Nephron progenitor cell (in vitro differentiated cells): Measurements from ENCODE around the gene FLT1.

Experiments used
- DNase-seq: peaks from one replicate; pipeline ENCODE4 v3.0.0; 2021
- H3K27ac Mint-ChIP-seq: 2 replicates; pipeline ENCODE4 v1.8.0; 2021; ENCODE audit warnings: mild to moderate bottlenecking, moderate library complexity, mixed read lengths
- H3K27me3 Mint-ChIP-seq: 2 replicates; pipeline ENCODE4 v1.8.0; 2021; ENCODE audit warnings: mild to moderate bottlenecking, low read depth, mixed read lengths; ENCODE audit not compliant: poor library complexity
- H3K36me3 Mint-ChIP-seq: 2 replicates; pipeline ENCODE4 v1.8.0; 2021; ENCODE audit warnings: low read depth, mixed read lengths
- H3K4me1 Mint-ChIP-seq: 2 replicates; pipeline ENCODE4 v1.8.0; 2021; ENCODE audit warnings: mixed read lengths
- H3K4me3 Mint-ChIP-seq: 2 replicates; pipeline ENCODE4 v1.8.0; 2021; ENCODE audit warnings: mild to moderate bottlenecking, moderate library complexity, mixed read lengths
- H3K9me3 Mint-ChIP-seq: 2 replicates; pipeline ENCODE4 v1.8.0; 2021; ENCODE audit warnings: mild to moderate bottlenecking, moderate library complexity, mixed read lengths
- TF ChIP-seq, protein P1 (sequence below): fragments of 200-600 bp; sonication (generic); IDR thresholded peaks from 2 replicates; pipeline ENCODE4 v1.5.0; 2021; ENCODE audit warnings: antibody characterized with exemption

Gene FLT1

DNA sequence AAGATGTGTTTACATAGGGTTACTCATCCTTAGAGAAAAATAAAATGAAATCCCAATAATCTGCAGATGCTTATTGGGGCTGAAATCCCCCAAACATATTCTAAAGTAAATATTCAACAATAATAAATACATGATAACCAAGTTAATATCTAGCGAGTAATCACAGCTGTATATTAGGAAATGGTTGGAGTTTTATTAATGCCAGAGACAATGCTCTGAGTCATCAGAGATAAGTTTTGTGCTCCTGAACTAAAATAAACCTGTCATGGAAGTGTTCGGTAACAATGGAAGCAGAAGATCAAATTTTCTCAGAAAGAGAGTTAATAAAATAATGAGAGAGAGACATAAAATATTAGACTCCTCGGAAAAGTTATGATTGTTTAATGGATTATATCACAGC lies 31.4 kb downstream of the FLT1 start:
- H3K27me3 Mint-ChIP-seq: peaks cover 3% of the 10 kb centered on the region
- no peaks in the 10 kb centered on the region for H3K9me3 Mint-ChIP-seq
- peaks cover 21% of the 10 kb centered on the region for H3K4me1 Mint-ChIP-seq
- DNase-seq: no peak
- no peak overlapping the region for H3K27ac Mint-ChIP-seq
- H3K36me3 Mint-ChIP-seq: peaks cover 6% of the 10 kb centered on the region
- H3K4me3 Mint-ChIP-seq: no peak overlapping the region
- TF ChIP-seq, protein P1, sequence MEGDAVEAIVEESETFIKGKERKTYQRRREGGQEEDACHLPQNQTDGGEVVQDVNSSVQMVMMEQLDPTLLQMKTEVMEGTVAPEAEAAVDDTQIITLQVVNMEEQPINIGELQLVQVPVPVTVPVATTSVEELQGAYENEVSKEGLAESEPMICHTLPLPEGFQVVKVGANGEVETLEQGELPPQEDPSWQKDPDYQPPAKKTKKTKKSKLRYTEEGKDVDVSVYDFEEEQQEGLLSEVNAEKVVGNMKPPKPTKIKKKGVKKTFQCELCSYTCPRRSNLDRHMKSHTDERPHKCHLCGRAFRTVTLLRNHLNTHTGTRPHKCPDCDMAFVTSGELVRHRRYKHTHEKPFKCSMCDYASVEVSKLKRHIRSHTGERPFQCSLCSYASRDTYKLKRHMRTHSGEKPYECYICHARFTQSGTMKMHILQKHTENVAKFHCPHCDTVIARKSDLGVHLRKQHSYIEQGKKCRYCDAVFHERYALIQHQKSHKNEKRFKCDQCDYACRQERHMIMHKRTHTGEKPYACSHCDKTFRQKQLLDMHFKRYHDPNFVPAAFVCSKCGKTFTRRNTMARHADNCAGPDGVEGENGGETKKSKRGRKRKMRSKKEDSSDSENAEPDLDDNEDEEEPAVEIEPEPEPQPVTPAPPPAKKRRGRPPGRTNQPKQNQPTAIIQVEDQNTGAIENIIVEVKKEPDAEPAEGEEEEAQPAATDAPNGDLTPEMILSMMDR: no peak

DNA sequence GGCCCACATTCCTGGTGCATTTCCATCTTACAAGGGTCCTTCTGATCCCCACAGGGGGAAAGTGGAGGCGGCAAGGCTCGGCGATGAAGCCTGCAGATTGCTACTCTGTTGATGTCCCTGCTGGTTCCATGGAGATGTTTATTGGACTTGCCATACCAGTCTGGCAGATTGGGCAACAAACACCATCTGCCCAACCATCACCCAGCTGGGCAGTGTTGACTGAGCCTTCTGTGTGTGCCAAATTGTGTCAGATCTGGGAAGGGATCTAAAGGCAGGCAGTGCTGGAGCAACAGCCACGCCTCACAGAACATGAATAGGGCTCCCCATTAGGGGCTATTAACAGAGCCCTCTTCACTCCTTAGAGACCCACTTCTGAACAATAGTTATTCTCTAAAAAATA lies 35.0 kb downstream of the FLT1 start:
- TF ChIP-seq, protein P1: no peak
- Mint-ChIP-seq H3K36me3 (peaks cover 6% of the 10 kb centered on the region), H3K4me1 (peaks cover 6% of the 10 kb centered on the region), H3K27ac (no peak overlapping the region), H3K9me3 (no peaks in the 10 kb centered on the region), H3K27me3 (peaks cover 3% of the 10 kb centered on the region), H3K4me3 (no peak overlapping the region)
- DNase-seq: no peak

DNA sequence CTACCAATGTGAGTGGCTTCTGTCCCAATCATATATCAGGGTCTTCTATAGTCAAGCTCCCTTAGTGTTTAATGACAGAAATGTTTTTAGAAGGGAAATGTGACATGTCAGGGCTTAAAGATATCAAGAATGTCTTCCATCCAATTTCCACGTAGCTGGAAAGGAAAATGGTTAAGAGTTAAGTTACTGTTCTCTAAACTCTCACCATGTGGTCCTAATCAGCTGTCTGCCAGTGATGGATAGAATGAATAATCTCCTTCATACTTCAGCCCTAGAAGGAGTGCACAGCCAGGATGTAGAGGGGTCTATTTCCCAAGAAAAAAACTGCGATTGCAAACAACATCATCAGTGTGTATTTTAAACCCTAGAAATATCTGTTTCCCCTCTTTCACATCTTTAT lies 36.3 kb downstream of the FLT1 start:
- peaks cover 6% of the 10 kb centered on the region for H3K27me3 Mint-ChIP-seq
- no peaks in the 10 kb centered on the region for H3K9me3 Mint-ChIP-seq
- DNase-seq: no peak
- no peak overlapping the region for H3K4me3 Mint-ChIP-seq
- H3K4me1 Mint-ChIP-seq: no peaks in the 10 kb centered on the region
- TF ChIP-seq, protein P1: no peak
- peaks cover 6% of the 10 kb centered on the region for H3K36me3 Mint-ChIP-seq
- H3K27ac Mint-ChIP-seq: no peak overlapping the region

DNA sequence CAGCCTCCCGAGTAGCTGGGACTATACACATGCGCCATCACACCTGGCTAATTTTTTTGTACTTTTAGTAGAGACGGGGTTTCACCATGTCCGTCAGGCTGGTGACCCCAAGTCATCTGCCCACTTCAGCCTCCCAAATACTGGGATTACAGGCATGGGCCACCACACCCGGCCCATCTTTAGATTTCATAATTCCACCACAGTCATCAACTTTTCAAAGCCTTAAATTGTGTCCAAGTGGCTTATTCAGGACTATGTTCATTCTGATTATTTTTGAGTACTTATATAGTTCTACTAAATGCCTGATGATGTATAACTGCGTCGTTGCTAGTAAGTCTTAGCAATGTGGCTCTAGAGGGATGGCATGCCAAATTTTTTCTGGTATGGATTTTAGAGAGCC lies 36.9 kb downstream of the FLT1 start:
- no peak overlapping the region for H3K27ac Mint-ChIP-seq
- no peaks in the 10 kb centered on the region for H3K4me1 Mint-ChIP-seq
- no peaks in the 10 kb centered on the region for H3K9me3 Mint-ChIP-seq
- H3K36me3 Mint-ChIP-seq: peaks cover 6% of the 10 kb centered on the region
- TF ChIP-seq, protein P1: no peak
- H3K4me3 Mint-ChIP-seq: no peak overlapping the region
- DNase-seq: no peak
- peaks cover 7% of the 10 kb centered on the region for H3K27me3 Mint-ChIP-seq

GRCh38 chr13:28457521-28457920 lies 37.4 kb downstream of the FLT1 start:
- H3K4me3 Mint-ChIP-seq: no peak overlapping the region
- H3K27me3 Mint-ChIP-seq: peaks cover 10% of the 10 kb centered on the region
- no peak for DNase-seq
- peaks cover 6% of the 10 kb centered on the region for H3K36me3 Mint-ChIP-seq
- peaks cover 1% of the 10 kb centered on the region for H3K4me1 Mint-ChIP-seq
- TF ChIP-seq, protein P1: no peak
- H3K27ac Mint-ChIP-seq: no peak overlapping the region
- no peaks in the 10 kb centered on the region for H3K9me3 Mint-ChIP-seq

GRCh38 chr13:28455580-28456194 lies 39.2 kb downstream of the FLT1 start:
- no peaks in the 10 kb centered on the region for H3K9me3 Mint-ChIP-seq
- DNase-seq: no peak
- peaks cover 6% of the 10 kb centered on the region for H3K36me3 Mint-ChIP-seq
- H3K4me3 Mint-ChIP-seq: no peak overlapping the region
- TF ChIP-seq, protein P1: no peak
- no peak overlapping the region for H3K27ac Mint-ChIP-seq
- peaks cover 7% of the 10 kb centered on the region for H3K27me3 Mint-ChIP-seq
- H3K4me1 Mint-ChIP-seq: peaks cover 19% of the 10 kb centered on the region
